NCI-H2227 treated with DMSO at 0.1 percent for 48 hours (cell line): ENCODE data around the gene RNF223.
"Not testable (repeated sequence)": the region's sequence is repeated elsewhere in the genome, so short reads cannot be mapped to it uniquely, and the experiment has no call there.

ENCODE experiments used
- DNase-seq: peaks from one replicate; lab custom pipeline; 2025; lab: John Stamatoyannopoulos, UW

The RNF223 gene

GRCh38 chr1:1109743-1110142 lies 35.6 kb upstream of the RNF223 start:
- no peak for DNase-seq

GRCh38 chr1:1106510-1107221 lies 32.6 kb upstream of the RNF223 start:
- no peak for DNase-seq

- DNase-seq = not testable (repeated sequence)
These were observed 30.0 kb upstream of the RNF223 start for GRCh38 chr1:1104152-1104551.

- DNase-seq = no peak
These were observed 27.4 kb upstream of the RNF223 start for GRCh38 chr1:1101503-1101902.

GRCh38 chr1:1100296-1100695 lies 26.2 kb upstream of the RNF223 start:
- no peak for DNase-seq

GRCh38 chr1:1099506-1100183 lies 25.5 kb upstream of the RNF223 start:
- no peak for DNase-seq

GRCh38 chr1:1098681-1099421 lies 24.7 kb upstream of the RNF223 start:
- no peak for DNase-seq

GRCh38 chr1:1096136-1096535 lies 22.0 kb upstream of the RNF223 start:
- DNase-seq = not testable (repeated sequence)

- no peak for DNase-seq
These were observed 20.9 kb upstream of the RNF223 start for GRCh38 chr1:1094981-1095380.

- DNase-seq = no peak
These were observed 19.5 kb upstream of the RNF223 start for GRCh38 chr1:1093610-1093943.

- no peak for DNase-seq
These were observed 18.9 kb upstream of the RNF223 start for GRCh38 chr1:1092894-1093609.

GRCh38 chr1:1092149-1092855 lies 18.2 kb upstream of the RNF223 start:
- no peak for DNase-seq

- no peak for DNase-seq
These were observed 17.4 kb upstream of the RNF223 start for GRCh38 chr1:1091344-1092148.

GRCh38 chr1:1090424-1091343 lies 16.6 kb upstream of the RNF223 start:
- DNase-seq = no peak

- no peak for DNase-seq
These were observed 15.8 kb upstream of the RNF223 start for GRCh38 chr1:1089731-1090423.

GRCh38 chr1:1088801-1089680 lies 14.9 kb upstream of the RNF223 start:
- DNase-seq = no peak

GRCh38 chr1:1088029-1088800 lies 14.1 kb upstream of the RNF223 start:
- no peak for DNase-seq
